ENCODE data around the gene SLC4A11. TPM values are rescaled to one million over a fixed set of nuclear protein-coding genes. Genes with fewer than 3 reads are reported as not detected.

Gene SLC4A11
- polyA plus RNA-seq, 1 experiment = 1.2 TPM

DNA sequence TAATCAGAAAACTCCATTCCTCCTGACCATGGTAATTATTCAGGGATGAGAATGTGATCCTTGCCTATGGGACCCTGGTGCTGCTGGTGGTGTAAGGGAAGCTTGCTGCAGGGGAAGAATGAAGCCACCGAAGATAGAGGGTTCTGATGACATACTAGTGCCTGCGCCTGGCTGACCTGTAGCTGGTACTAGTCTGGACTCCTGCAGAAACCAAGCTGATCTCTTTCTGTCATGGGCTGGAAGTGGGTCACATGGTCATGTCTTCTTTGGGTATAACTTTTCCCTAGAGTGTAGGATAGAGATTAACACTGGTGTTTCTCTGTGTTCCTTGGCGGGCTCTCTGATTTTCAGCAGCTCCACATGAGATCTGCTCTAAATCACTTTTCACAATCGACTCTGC, 8.6 kb upstream of the SLC4A11 start:
- peaks cover 8% of the 10 kb centered on the region for H3K36me3 ChIP-seq (ENCODE audit: control insufficient read depth, insufficient read depth, low read length)
- H3K27me3 ChIP-seq (ENCODE audit: control insufficient read depth, insufficient read depth, low read length) = no peaks in the 10 kb centered on the region; the same call in 1 of the 2 replicates
- no peak for DNase-seq (ENCODE audit: low read depth)
- H3K4me3 ChIP-seq (ENCODE audit: low read depth, low read length) = no peak overlapping the region
- ChIA-PET CTCF (interaction anchor here (1.6 to 2.4 kb wide), 2 partner anchors 8 to 29 kb away, joined by 3 to 10 read pairs; partner anchors contain the start of gene SLC4A11), POLR2A (interaction anchor here (0.6 kb wide), 2 partner anchors 61 to 430 kb away, joined by 3 to 6 read pairs; no protein-coding TSS in a partner anchor)
- TF ChIP-seq, protein P1, sequence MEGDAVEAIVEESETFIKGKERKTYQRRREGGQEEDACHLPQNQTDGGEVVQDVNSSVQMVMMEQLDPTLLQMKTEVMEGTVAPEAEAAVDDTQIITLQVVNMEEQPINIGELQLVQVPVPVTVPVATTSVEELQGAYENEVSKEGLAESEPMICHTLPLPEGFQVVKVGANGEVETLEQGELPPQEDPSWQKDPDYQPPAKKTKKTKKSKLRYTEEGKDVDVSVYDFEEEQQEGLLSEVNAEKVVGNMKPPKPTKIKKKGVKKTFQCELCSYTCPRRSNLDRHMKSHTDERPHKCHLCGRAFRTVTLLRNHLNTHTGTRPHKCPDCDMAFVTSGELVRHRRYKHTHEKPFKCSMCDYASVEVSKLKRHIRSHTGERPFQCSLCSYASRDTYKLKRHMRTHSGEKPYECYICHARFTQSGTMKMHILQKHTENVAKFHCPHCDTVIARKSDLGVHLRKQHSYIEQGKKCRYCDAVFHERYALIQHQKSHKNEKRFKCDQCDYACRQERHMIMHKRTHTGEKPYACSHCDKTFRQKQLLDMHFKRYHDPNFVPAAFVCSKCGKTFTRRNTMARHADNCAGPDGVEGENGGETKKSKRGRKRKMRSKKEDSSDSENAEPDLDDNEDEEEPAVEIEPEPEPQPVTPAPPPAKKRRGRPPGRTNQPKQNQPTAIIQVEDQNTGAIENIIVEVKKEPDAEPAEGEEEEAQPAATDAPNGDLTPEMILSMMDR (IDR thresholded peaks at IDR 0.05; ENCODE audit: insufficient read depth, low read depth, low read length) = no peak

- POLR2A ChIA-PET = interaction anchor here (0.6 kb wide), 1 partner anchor 8 kb away, joined by 6 read pairs; the partner anchor contains the start of gene SLC4A11
- Histone ChIP-seq H3K27me3 (ENCODE audit: control insufficient read depth, insufficient read depth, low read length) (no peaks in the 10 kb centered on the region; the same call in 1 of the 2 replicates), H3K36me3 (ENCODE audit: control insufficient read depth, insufficient read depth, low read length) (peaks cover 2% of the 10 kb centered on the region), H3K4me3 (ENCODE audit: low read depth, low read length) (no peak overlapping the region)
- TF ChIP-seq, protein P1 (IDR thresholded peaks at IDR 0.05; ENCODE audit: insufficient read depth, low read depth, low read length) = no peak
- no peak for DNase-seq (ENCODE audit: low read depth)
- CTCF ChIA-PET = no interaction called here
These were observed 7.7 kb upstream of the SLC4A11 start for GRCh38 chr20:3246682-3247081.

DNA sequence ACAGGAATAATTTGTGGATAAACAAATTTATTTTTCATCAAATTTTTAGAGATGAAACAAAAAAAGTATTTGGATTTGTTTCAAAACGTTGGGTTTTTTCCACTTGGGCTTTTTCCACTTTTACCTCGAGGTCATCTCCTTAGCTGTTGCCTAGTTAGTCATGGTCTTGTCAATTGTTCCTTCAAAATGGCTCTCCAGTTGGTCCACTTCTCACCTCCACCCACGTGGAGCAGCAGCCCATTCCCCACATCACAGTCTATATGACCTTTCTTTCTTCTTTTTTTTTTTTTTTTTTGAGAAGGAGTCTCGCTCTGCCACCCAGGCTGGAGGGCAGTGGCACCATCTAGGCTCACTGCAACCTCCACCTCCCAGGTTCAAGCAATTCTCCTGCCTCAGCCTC, 6.7 kb upstream of the SLC4A11 start:
- Histone ChIP-seq H3K36me3 (ENCODE audit: control insufficient read depth, insufficient read depth, low read length) (no peaks in the 10 kb centered on the region; the same call in 1 of the 2 replicates), H3K27me3 (ENCODE audit: control insufficient read depth, insufficient read depth, low read length) (no peaks in the 10 kb centered on the region; the same call in 1 of the 2 replicates), H3K4me3 (ENCODE audit: low read depth, low read length) (no peak overlapping the region)
- POLR2A ChIA-PET = no interaction called here
- no peak for DNase-seq (ENCODE audit: low read depth)
- CTCF ChIA-PET = interaction anchor here (0.6 kb wide), 1 partner anchor 279 kb away, joined by 4 read pairs; no protein-coding TSS in a partner anchor
- TF ChIP-seq, protein P1 (IDR thresholded peaks at IDR 0.05; ENCODE audit: insufficient read depth, low read depth, low read length) = no peak

DNA sequence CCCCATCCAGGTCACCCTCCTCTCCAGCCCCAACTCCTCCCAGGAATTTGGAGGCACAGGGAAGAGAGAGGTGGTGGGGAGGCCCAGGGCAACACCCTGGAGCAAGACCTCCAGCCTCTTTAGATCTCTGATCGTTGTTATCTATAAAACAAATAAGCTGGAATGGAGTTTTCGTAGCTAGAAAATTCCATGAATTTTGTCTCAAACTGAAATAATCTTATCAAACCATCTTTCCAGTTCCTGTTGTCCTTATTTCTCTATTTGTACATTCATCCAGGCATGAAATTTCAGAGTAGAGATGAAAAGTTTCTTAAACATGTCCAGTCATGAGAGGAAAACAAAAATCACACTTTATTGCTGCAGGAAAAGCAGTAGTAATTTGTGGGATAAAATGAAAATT, 6.2 kb upstream of the SLC4A11 start:
- no peaks in the 10 kb centered on the region; the same call in 1 of the 2 replicates for H3K27me3 ChIP-seq (ENCODE audit: control insufficient read depth, insufficient read depth, low read length)
- DNase-seq (ENCODE audit: low read depth) = no peak
- H3K36me3 ChIP-seq (ENCODE audit: control insufficient read depth, insufficient read depth, low read length) = no peaks in the 10 kb centered on the region; the same call in 1 of the 2 replicates
- H3K4me3 ChIP-seq (ENCODE audit: low read depth, low read length) = no peak overlapping the region
- TF ChIP-seq, protein P1 (IDR thresholded peaks at IDR 0.05; ENCODE audit: insufficient read depth, low read depth, low read length) = no peak
- POLR2A ChIA-PET = interaction anchor here (0.6 kb wide), 1 partner anchor 225 kb away, joined by 5 read pairs; no protein-coding TSS in a partner anchor
- CTCF ChIA-PET = interaction anchor here (0.6 kb wide), 1 partner anchor 279 kb away, joined by 4 read pairs; no protein-coding TSS in a partner anchor

DNA sequence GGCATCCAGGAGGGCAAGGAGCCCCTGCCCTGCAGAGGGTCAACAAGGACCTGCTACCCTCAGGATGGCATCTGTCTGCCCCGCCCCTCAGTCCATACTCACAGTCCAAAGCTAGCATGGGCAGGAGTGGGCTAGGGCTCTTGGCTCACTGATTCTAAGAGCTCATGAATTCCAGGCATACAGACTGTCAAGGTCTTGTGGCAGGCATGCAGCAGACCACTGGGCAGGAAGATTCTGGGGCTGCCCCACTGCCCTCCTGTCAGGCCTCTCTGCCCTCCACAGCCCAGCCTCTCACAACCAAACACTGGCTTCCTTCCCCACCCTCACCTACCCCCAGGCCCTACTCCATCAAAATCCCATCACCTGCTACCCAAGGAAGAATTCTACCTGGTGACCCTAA, 5.6 kb upstream of the SLC4A11 start:
- TF ChIP-seq, protein P1 (IDR thresholded peaks at IDR 0.05; ENCODE audit: insufficient read depth, low read depth, low read length) = no peak
- Histone ChIP-seq H3K27me3 (ENCODE audit: control insufficient read depth, insufficient read depth, low read length) (no peaks in the 10 kb centered on the region; the same call in 1 of the 2 replicates), H3K36me3 (ENCODE audit: control insufficient read depth, insufficient read depth, low read length) (no peaks in the 10 kb centered on the region), H3K4me3 (ENCODE audit: low read depth, low read length) (no peak overlapping the region)
- ChIA-PET CTCF (no interaction called here), POLR2A (interaction anchor here (0.6 kb wide), 1 partner anchor 226 kb away, joined by 5 read pairs; no protein-coding TSS in a partner anchor)
- no peak for DNase-seq (ENCODE audit: low read depth)

Data from BJ (cell line).